ENCODE data around the gene SRMS.

- TF ChIP-seq FOXP2 (optimal IDR thresholded peaks at IDR 0.05; ENCODE audit: control extremely low read depth, extremely low read length, insufficient read depth) (no peak), EZH2 (IDR thresholded peaks at IDR 0.05) (no peak)
Observed at GRCh38 chr20:63531686-63532448, 15.7 kb downstream of the SRMS start.
